Keratinocyte (primary cell): Measurements from ENCODE around the gene ANKRD55.

Experiments used
- CTCF ChIP-seq, 3 experiments: IDR thresholded peaks in 1 of 3; conservative IDR thresholded peaks in 1 of 3; optimal IDR thresholded peaks in 1 of 3; 2 replicates in 2 of 3; 3 replicates in 1 of 3; pipeline versions ENCODE3 to v1.5.1; 2011; ENCODE audit warnings: low read length in 3 of 3, mild to moderate bottlenecking in 3 of 3, moderate library complexity in 2 of 3, control low read depth in 1 of 3, inconsistent platforms in 1 of 3; ENCODE audit not compliant: insufficient read depth in 2 of 3; ENCODE audit errors: extremely low read depth in 1 of 3
- EZH2 ChIP-seq: IDR thresholded peaks from one replicate; pipeline ENCODE4 v1.6.1; 2012; ENCODE audit warnings: inconsistent platforms, mild to moderate bottlenecking, low read length, moderate library complexity

GRCh38 chr5:56168066-56168478 lies 65.1 kb downstream of the ANKRD55 start:
- no peak for TF ChIP-seq CTCF (optimal IDR thresholded peaks at IDR 0.05 in 1 of 3, IDR thresholded peaks at IDR 0.05 in 1 of 3, conservative IDR thresholded peaks at IDR 0.05 in 1 of 3; ENCODE audit: extremely low read depth in 1 of 3, insufficient read depth in 2 of 3, low read length in 3 of 3)
- no peak for TF ChIP-seq EZH2
